HepG2 (cell line): ENCODE measurements around the gene GDF15. TPM values are rescaled to one million over a fixed set of nuclear protein-coding genes. Genes with fewer than 3 reads are reported as not detected.

Source experiments
- ESRRA ChIP-seq: sonication (generic); formaldehyde crosslinking; IDR thresholded peaks from 2 replicates; pipeline ENCODE4 v1.5.1; 2020; ENCODE audit warnings: mild to moderate bottlenecking, low read depth, missing genetic modification reagents
- ETS1 ChIP-seq: sonication (generic); formaldehyde crosslinking; IDR thresholded peaks from 2 replicates; pipeline ENCODE4 v1.4.0; 2020; ENCODE audit warnings: missing genetic modification reagents
- KDM3A ChIP-seq: IDR thresholded peaks from 2 replicates; pipeline ENCODE4 v1.6.1; 2018; ENCODE audit warnings: low read depth, missing compliant biosample characterization
- MAFK ChIP-seq, 2 experiments: IDR thresholded peaks in 1 of 2; conservative IDR thresholded peaks in 1 of 2; 2 replicates each; pipeline ENCODE4 v1.6.1; 2011; ENCODE audit warnings: improper control_type of control experiment in 2 of 2, low read length in 2 of 2
- MATR3 ChIP-seq: sonication (generic); formaldehyde crosslinking; IDR thresholded peaks from 2 replicates; pipeline ENCODE4 v1.4.0; 2020; ENCODE audit warnings: missing genetic modification reagents
- MXD1 ChIP-seq: sonication (generic); formaldehyde crosslinking; IDR thresholded peaks from 2 replicates; pipeline ENCODE4 v1.4.0; 2020; ENCODE audit warnings: mild to moderate bottlenecking, missing genetic modification reagents
- SCMH1 ChIP-seq: sonication (generic); formaldehyde crosslinking; IDR thresholded peaks from 2 replicates; pipeline ENCODE4 v1.9.0; 2021; ENCODE audit warnings: missing genetic modification reagents, mild to moderate bottlenecking, borderline replicate concordance
- SNAPC2 ChIP-seq: sonication (generic); formaldehyde crosslinking; IDR thresholded peaks from 2 replicates; pipeline ENCODE4 v1.8.1; 2022; ENCODE audit warnings: mild to moderate bottlenecking, missing genetic modification reagents
- TP53 ChIP-seq: sonication (generic); formaldehyde crosslinking; conservative IDR thresholded peaks from 2 replicates; pipeline ENCODE4 v1.4.0; 2020; ENCODE audit warnings: missing genetic modification reagents
- ZBTB10 ChIP-seq: sonication (generic); formaldehyde crosslinking; IDR thresholded peaks from 2 replicates; pipeline ENCODE4 v1.4.0; 2020; ENCODE audit warnings: missing genetic modification reagents, borderline replicate concordance
- ZBTB46 ChIP-seq: sonication (generic); formaldehyde crosslinking; IDR thresholded peaks from 2 replicates; pipeline ENCODE4 v1.4.0; 2020; ENCODE audit warnings: mild to moderate bottlenecking, missing genetic modification reagents, borderline replicate concordance
- ZBTB49 ChIP-seq: sonication (generic); formaldehyde crosslinking; IDR thresholded peaks from 2 replicates; pipeline ENCODE4 v1.4.0; 2020; ENCODE audit warnings: missing genetic modification reagents, borderline replicate concordance
- ZFP36 ChIP-seq: fragments of 150-350 bp; IDR thresholded peaks from 2 replicates; pipeline ENCODE4 v1.6.1; 2018; ENCODE audit warnings: borderline replicate concordance, low read length, low read depth; ENCODE audit not compliant: partially characterized antibody
- ZFP62 ChIP-seq: sonication (generic); formaldehyde crosslinking; IDR thresholded peaks from 2 replicates; pipeline ENCODE4 v1.4.0; 2020; ENCODE audit warnings: missing genetic modification reagents
- ZMYM2 ChIP-seq: sonication (generic); formaldehyde crosslinking; IDR thresholded peaks from 2 replicates; pipeline ENCODE4 v1.8.0; 2022; ENCODE audit warnings: mild to moderate bottlenecking, missing genetic modification reagents
- ZNF432 ChIP-seq: sonication (generic); formaldehyde crosslinking; IDR thresholded peaks from 2 replicates; pipeline ENCODE4 v1.5.0; 2020; ENCODE audit warnings: missing genetic modification reagents, mild to moderate bottlenecking, borderline replicate concordance
- ZNF674 ChIP-seq: sonication (generic); formaldehyde crosslinking; IDR thresholded peaks from 2 replicates; pipeline ENCODE4 v1.5.0; 2020; ENCODE audit warnings: low read depth, mild to moderate bottlenecking, missing genetic modification reagents
- ZNF768 ChIP-seq: sonication (generic); formaldehyde crosslinking; IDR thresholded peaks from 2 replicates; pipeline ENCODE4 v1.4.0; 2020; ENCODE audit warnings: missing genetic modification reagents
- polyA plus RNA-seq, 8 experiments: library from polyadenylated mRNA; depleted of rRNA in 3 of 8; stranded (reverse) in 7 of 8; unstranded in 1 of 8; fragments of >200 nt; fragmentation: Illumina TruSeq in 4 of 8; extraction: Trizol in 4 of 8; gene quantifications; 2 replicates each; pipeline versions ENCODE4 v1.2.1 to v1.2.3, GENCODE V29; 2011 to 2016; ENCODE audit warnings: low read depth in 4 of 8, missing spikeins in 1 of 8, mixed read lengths in 1 of 8; ENCODE audit not compliant: insufficient read depth in 1 of 8
- total RNA-seq, 5 experiments: library from RNA; depleted of rRNA; stranded (reverse); fragments of >200 nt; fragmentation: Illumina TruSeq; extraction: Trizol; gene quantifications; 2 replicates each; pipeline ENCODE4 v1.2.3, GENCODE V29; 2016; ENCODE audit warnings: low read depth in 1 of 5

GDF15 gene
- total and polyA plus RNA-seq, 2 of the 13 experiments (the other 11 are each of a cell fraction or from before 2014, with no cell fraction given): 146 to 422 TPM

GRCh38 chr19:18396471-18397241, 10.7 kb downstream of the GDF15 start (continued):
- TF ChIP-seq ZMYM2 (CRISPR knock-in tag) (no peak; the same call in 1 of the 2 replicates), SNAPC2 (CRISPR knock-in tag) (no peak), ZNF432 (CRISPR knock-in tag) (no peak), ZBTB46 (CRISPR knock-in tag) (no peak), ZBTB49 (no peak), ESRRA (peak; percentile 89), MXD1 (no peak), ZFP62 (no peak), ETS1 (CRISPR knock-in tag) (no peak), ZNF768 (CRISPR knock-in tag) (no peak), TP53 (CRISPR knock-in tag) (no peak), SCMH1 (CRISPR knock-in tag) (no peak), ZBTB10 (no peak), MAFK (conservative IDR thresholded peaks at IDR 0.05 in 1 of 2, IDR thresholded peaks at IDR 0.05 in 1 of 2; ENCODE audit: low read length in 2 of 2) (no peak), ZFP36 (no peak), MATR3 (CRISPR knock-in tag) (no peak), KDM3A (CRISPR knock-in tag) (no peak), ZNF674 (CRISPR knock-in tag) (no peak)
